ENCODE results near the gene RBM34.
A peak's percentile ranks its signal among the peaks of the same experiment; 100 is the strongest.
"Not testable (repeated sequence)": the region's sequence is repeated elsewhere in the genome, so short reads cannot be mapped to it uniquely, and the experiment has no call there.

RBM34 gene

GRCh38 chr1:235160957-235161684, at the start of gene RBM34:
Gene RBM34, minus strand, starts transcription at chr1:235161250. Its CDS starts 24 bp downstream, at chr1:235161226.
- DNase-seq (ENCODE audit: low spot score): peak; percentile 89

- DNase-seq (ENCODE audit: low spot score): no peak
Measured at GRCh38 chr1:235207209-235207565, 46.1 kb upstream of the RBM34 start.

- no peak for DNase-seq (ENCODE audit: low spot score)
Measured at GRCh38 chr1:235206533-235207208, 45.6 kb upstream of the RBM34 start.

- DNase-seq (ENCODE audit: low spot score): no peak
Measured at GRCh38 chr1:235205687-235206086, 44.6 kb upstream of the RBM34 start.

GRCh38 chr1:235203428-235203827, 42.4 kb upstream of the RBM34 start:
- DNase-seq (ENCODE audit: low spot score): no peak

GRCh38 chr1:235202447-235202846, 41.4 kb upstream of the RBM34 start:
- not testable (repeated sequence) for DNase-seq (ENCODE audit: low spot score)

- DNase-seq (ENCODE audit: low spot score): peak; percentile 24
Measured at GRCh38 chr1:235199441-235199840, 38.4 kb upstream of the RBM34 start.

GRCh38 chr1:235190431-235190830, 29.4 kb upstream of the RBM34 start:
- DNase-seq (ENCODE audit: low spot score): no peak

- DNase-seq (ENCODE audit: low spot score): no peak
Measured at GRCh38 chr1:235187316-235187715, 26.3 kb upstream of the RBM34 start.

GRCh38 chr1:235181561-235182245, 20.7 kb upstream of the RBM34 start:
- DNase-seq (ENCODE audit: low spot score): no peak

GRCh38 chr1:235180916-235181460, 19.9 kb upstream of the RBM34 start:
- DNase-seq (ENCODE audit: low spot score): no peak

- DNase-seq (ENCODE audit: low spot score): no peak
Measured at GRCh38 chr1:235176486-235176885, 15.4 kb upstream of the RBM34 start.

GRCh38 chr1:235169986-235170385, 8.9 kb upstream of the RBM34 start:
- no peak for DNase-seq (ENCODE audit: low spot score)

- DNase-seq (ENCODE audit: low spot score): no peak
Measured at GRCh38 chr1:235168375-235168774, 7.3 kb upstream of the RBM34 start.

- no peak for DNase-seq (ENCODE audit: low spot score)
Measured at GRCh38 chr1:235161685-235162327, 756 bp upstream of the RBM34 start.

- no peak for DNase-seq (ENCODE audit: low spot score)
Measured at GRCh38 chr1:235160383-235160956, 580 bp downstream of the RBM34 start.

- DNase-seq (ENCODE audit: low spot score): not testable (repeated sequence)
Measured at GRCh38 chr1:235159930-235160329, 1.1 kb downstream of the RBM34 start.

GRCh38 chr1:235159284-235159683, 1.8 kb downstream of the RBM34 start:
- DNase-seq (ENCODE audit: low spot score): not testable (repeated sequence)

- DNase-seq (ENCODE audit: low spot score): no peak
Measured at GRCh38 chr1:235158680-235159079, 2.4 kb downstream of the RBM34 start.

GRCh38 chr1:235157150-235157549, 3.9 kb downstream of the RBM34 start:
- no peak for DNase-seq (ENCODE audit: low spot score)

- no peak for DNase-seq (ENCODE audit: low spot score)
Measured at GRCh38 chr1:235156740-235157139, 4.3 kb downstream of the RBM34 start.

GRCh38 chr1:235156265-235156664, 4.8 kb downstream of the RBM34 start:
- DNase-seq (ENCODE audit: low spot score): no peak

Measured in globus pallidus (tissue), 1 donor.